HG02870 (cell line): ENCODE data around the gene ZDHHC15.
"Not testable (repeated sequence)": the region's sequence is repeated elsewhere in the genome, so short reads cannot be mapped to it uniquely, and the experiment has no call there.

Experiments
- ATAC-seq: cut with Tn5 transposase; IDR thresholded peaks from one replicate; pipeline ENCODE4 v1.9.1; 2021; ENCODE audit warnings: mild to moderate bottlenecking, moderate library complexity; ENCODE audit not compliant: unreplicated experiment

Gene ZDHHC15

GRCh38 chrX:75522565-75523431 lies at the start of gene ZDHHC15:
ZDHHC15 (minus strand) TSS chrX:75523037; CDS start chrX:75523024, 13 bp downstream.
- no peak for ATAC-seq

GRCh38 chrX:75560544-75560943 lies 37.7 kb upstream of the ZDHHC15 start:
- not testable (repeated sequence) for ATAC-seq

DNA sequence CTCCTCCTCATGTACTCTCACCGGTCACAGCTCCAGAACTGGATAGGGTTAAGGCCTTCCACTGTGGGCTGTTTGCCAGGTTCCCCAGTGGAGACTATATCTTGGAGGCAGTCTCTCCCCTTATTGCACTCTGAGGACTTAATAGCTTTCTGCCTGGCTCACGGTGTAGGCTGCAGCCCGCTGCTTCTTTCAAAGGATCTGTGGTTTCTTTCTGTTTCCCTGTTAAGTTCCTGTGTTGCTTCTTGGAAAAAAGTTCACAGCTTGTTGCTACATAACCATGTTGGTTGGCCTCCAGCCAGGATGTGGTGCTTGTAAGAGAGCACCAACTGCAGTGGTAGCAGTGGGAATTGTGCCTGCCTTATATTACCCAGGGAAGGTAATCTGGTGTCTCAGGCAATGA lies 24.9 kb upstream of the ZDHHC15 start:
- ATAC-seq: no peak

- ATAC-seq: no peak
Measured at GRCh38 chrX:75546724-75547511, 24.1 kb upstream of the ZDHHC15 start.

GRCh38 chrX:75544786-75545185 lies 21.9 kb upstream of the ZDHHC15 start:
- ATAC-seq: no peak

GRCh38 chrX:75483933-75484332 lies 38.9 kb downstream of the ZDHHC15 start:
- no peak for ATAC-seq

DNA sequence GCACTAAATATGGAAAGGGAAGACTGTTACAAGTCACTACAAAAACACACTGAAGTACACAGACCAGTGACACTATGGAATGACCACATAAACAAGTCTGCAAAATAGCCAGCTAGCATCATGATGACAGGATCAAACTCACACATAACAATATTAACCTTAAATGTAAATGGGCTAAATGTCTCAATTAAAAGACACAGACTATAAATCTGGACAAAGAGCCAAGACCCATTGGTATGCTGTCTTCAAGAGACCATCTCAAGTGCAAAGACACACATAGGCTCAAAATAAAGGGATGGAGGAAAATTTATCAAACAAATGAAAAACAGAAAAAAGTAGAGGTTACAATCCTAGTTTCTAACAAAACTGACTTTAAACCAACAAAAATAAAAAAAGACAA lies 61.1 kb downstream of the ZDHHC15 start:
- not testable (repeated sequence) for ATAC-seq

DNA sequence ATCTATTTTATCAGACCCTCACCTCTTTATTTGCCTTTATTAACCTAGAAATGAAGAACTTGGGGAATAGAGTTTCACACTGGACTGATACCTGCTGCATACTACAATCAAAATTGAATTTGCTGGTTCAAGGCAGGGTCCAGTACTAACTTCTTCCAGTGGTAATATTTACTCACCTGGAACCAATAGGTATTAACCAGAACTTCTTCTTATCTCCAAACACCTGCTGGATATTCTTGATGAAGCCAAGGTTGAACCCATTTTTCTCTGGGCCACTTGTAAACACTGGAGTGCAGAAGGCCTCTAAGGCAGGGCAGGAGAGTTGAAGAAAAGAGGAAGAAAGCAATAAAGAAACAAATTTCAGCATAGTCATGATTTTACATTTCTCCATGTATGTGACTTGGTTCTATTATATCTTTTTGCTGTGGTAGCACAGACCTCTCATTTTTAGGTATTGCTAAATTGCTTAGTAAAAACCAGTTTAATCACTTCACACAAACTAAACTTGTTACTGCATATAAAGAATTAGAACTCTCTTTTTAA lies 101.1 kb downstream of the ZDHHC15 start:
- no peak for ATAC-seq

GRCh38 chrX:75407153-75407552 lies 115.7 kb downstream of the ZDHHC15 start:
- ATAC-seq: not testable (repeated sequence)

GRCh38 chrX:75390470-75390869 lies 132.4 kb downstream of the ZDHHC15 start:
- ATAC-seq: no peak

DNA sequence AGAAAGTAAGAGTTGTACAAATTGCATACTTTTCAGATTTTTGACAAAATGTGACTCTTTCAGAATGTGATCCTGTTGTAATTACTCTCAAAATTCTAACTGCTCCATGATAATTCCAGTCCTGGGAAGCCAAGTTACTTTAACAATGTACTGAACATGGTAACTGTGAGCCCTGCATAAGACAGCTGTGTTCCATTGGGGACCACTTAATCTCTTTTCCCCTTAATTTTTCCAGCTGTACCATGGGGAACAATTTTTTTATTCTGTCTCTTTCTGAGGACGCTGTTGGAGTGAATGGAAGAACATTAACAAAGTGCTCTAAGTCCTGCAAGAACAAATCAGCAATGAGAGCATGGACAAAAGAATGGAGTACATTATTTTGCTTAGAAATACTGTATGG lies 153.1 kb downstream of the ZDHHC15 start:
- ATAC-seq: no peak

- ATAC-seq: no peak
Measured at GRCh38 chrX:75366861-75367260, 156.0 kb downstream of the ZDHHC15 start.

- no peak for ATAC-seq
Measured at GRCh38 chrX:75365243-75365975, 157.4 kb downstream of the ZDHHC15 start.

- no peak for ATAC-seq
Measured at GRCh38 chrX:75361788-75362187, 161.0 kb downstream of the ZDHHC15 start.

- not testable (repeated sequence) for ATAC-seq
Measured at GRCh38 chrX:75348601-75349000, 174.2 kb downstream of the ZDHHC15 start.

- ATAC-seq: no peak
Measured at GRCh38 chrX:75337525-75337924, 185.3 kb downstream of the ZDHHC15 start.

DNA sequence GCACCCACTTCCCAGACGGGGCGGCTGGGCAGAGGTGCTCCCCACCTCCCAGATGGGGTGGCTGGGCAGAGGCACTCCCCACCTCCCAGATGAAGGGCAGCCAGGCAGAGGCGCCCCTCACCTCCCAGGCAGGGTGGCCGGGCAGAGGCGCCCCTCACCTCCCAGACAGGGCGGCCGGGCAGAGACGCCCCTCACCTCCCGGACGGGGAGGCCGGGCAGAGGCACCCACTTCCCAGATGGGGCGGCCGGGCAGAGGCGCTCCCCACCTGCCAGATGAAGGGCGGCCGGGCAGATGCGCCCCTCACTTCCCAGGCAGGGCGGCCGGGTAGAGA lies 187.7 kb downstream of the ZDHHC15 start:
- no peak for ATAC-seq

- not testable (repeated sequence) for ATAC-seq
Measured at GRCh38 chrX:75334407-75335126, 188.3 kb downstream of the ZDHHC15 start.

DNA sequence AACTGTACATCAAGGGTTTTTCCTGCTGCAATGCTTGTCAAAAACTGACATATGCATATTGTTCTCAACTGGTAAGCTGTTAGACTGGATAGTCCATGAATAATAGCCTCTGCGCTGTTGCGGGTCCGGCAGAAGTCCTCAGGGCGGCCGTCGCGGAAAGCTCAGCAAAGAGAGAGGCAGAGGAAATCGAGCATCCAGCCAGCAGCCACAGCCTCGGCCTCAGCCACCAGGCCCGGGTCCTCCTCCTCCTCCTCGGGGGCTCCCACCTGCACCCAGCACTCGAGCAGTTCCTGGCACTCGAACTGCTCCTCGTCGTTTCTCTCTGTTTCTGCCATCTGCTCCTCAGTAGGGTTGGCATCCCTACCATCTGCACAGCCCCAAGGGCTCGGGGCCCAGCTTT lies 195.2 kb downstream of the ZDHHC15 start:
- no peak for ATAC-seq
